ENCODE measurements around the gene ABHD4.
"Not testable (repeated sequence)": the region's sequence is repeated elsewhere in the genome, so short reads cannot be mapped to it uniquely, and the experiment has no call there.

Gene ABHD4

DNA sequence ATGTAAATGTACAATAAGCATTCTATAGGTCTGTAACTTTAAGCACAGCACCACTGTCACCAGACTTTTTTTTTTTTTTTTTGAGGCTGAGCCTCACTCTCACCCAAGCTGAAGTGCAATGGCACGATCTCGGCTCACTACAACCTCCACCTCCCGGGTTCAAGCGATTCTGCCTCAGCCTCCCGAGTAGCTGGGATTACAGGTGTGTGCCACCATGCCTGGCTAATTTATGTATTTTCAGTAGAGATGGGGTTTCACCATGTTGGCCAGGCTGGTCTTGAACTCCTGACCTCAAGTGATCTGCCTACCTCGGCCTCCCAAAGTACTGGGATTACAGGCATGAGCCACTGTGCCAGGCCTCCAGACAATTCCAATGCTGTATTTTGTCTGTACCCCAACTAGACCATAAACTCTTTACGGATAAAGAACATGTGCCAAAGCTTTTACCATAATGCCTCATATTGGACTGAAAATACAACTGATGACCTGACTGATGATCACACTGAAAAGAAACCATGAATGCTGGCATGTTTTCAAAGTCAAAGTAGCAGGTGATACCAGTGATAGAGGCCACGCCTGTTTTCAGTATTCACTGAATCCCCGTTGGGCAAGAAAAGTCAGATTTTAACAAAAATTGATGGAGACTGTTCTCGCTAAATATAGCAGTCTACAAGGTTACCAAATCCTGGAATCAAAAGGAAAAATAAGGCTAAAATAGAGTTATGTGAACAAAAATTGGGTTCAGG is 10.2 kb upstream of the ABHD4 start:
- not testable (repeated sequence) for H4K91ac ChIP-seq (ENCODE audit: low read depth, low read length, poor library complexity); H3K9ac ChIP-seq (ENCODE audit: low read depth, low read length, poor library complexity); H2BK15ac ChIP-seq (ENCODE audit: low read length); H2AK5ac ChIP-seq (ENCODE audit: low read depth, low read length); H3K14ac ChIP-seq (ENCODE audit: low read length); H2BK120ac ChIP-seq (ENCODE audit: low read depth, low read length); H2BK12ac ChIP-seq (ENCODE audit: low read length); H4K8ac ChIP-seq (ENCODE audit: low read depth, low read length); H2AFZ ChIP-seq (ENCODE audit: low read length); DNase-seq (ENCODE audit: low spot score); H2BK5ac ChIP-seq (ENCODE audit: low read length); H3K9me3 ChIP-seq (replicated peaks in 1 of 2; ENCODE audit: control insufficient read depth in 2 of 2, insufficient read depth in 1 of 2, low read depth in 1 of 2, low read length in 2 of 2); H3K18ac ChIP-seq (ENCODE audit: low read length); H3K23ac ChIP-seq (ENCODE audit: low read depth, low read length, poor library complexity); H3K27me3 ChIP-seq (ENCODE audit: control insufficient read depth in 3 of 3, insufficient read depth in 3 of 3, low read depth in 1 of 3, low read length in 3 of 3); H3K4ac ChIP-seq (ENCODE audit: low read length); H3K27ac ChIP-seq (replicated peaks; ENCODE audit: low read length); H3K4me1 ChIP-seq (ENCODE audit: control insufficient read depth in 2 of 2, insufficient read depth in 1 of 2, low read depth in 1 of 2, low read length in 2 of 2); H3K4me2 ChIP-seq (ENCODE audit: insufficient read depth, low read length, poor library complexity, severe bottlenecking)
- H3K36me3 ChIP-seq (replicated peaks in 1 of 2; ENCODE audit: control insufficient read depth in 2 of 2, insufficient read depth in 2 of 2, low read length in 2 of 2): peaks cover 2 to 38% of the 10 kb centered on the region in 2 donors
- H3K4me3 ChIP-seq (ENCODE audit: low read length in 2 of 2): peak overlapping the region in 1 of 2 donors; percentile 89
- H3K79me1 ChIP-seq (ENCODE audit: low read depth, low read length): peaks cover 14% of the 10 kb centered on the region
- WGBS, 2 donors (ENCODE audit: extremely low coverage in 2 of 2, insufficient read length in 2 of 2, insufficient replicate concordance in 1 of 2): no CpG with 5 or more reads among the region's 10 CpGs

DNA sequence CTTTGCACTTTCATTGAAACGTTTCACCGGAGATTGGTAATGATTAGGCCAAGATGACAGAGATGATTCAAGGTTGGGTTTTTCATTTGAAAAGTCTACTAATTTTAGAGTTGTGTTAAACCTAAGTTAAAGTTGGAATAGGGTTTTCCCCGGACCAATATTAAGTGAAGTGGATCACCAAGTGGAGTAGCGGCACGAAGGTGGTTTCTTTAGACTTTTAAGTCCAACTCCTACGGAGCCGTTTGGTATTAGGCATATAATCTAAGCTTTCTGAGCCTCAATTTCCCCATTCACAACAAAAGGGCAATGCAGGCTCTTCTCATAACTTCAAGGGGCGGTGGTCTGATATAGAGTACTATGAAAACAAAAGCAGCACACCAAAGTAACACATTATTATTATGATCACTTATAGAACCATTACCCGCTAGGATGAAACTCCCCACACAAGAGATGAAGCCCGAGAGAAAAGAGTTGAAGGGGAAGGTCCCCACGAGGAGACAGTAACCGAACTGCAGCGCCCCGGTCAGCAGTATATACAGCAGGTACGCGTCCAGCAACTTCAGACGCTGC is 9.5 kb upstream of the ABHD4 start:
- Histone ChIP-seq H2AFZ (ENCODE audit: low read length) (peak overlapping the region; percentile 86), H3K4ac (ENCODE audit: low read length) (no peak overlapping the region), H3K79me1 (ENCODE audit: low read depth, low read length) (peaks cover 14% of the 10 kb centered on the region), H2BK120ac (ENCODE audit: low read depth, low read length) (no peak overlapping the region), H4K8ac (ENCODE audit: low read depth, low read length) (no peak overlapping the region), H2BK12ac (ENCODE audit: low read length) (no peak overlapping the region), H3K27ac (replicated peaks; ENCODE audit: low read length) (peak overlapping the region; percentile 23), H3K23ac (ENCODE audit: low read depth, low read length, poor library complexity) (no peak overlapping the region), H3K9me3 (replicated peaks in 1 of 2; ENCODE audit: control insufficient read depth in 2 of 2, insufficient read depth in 1 of 2, low read depth in 1 of 2, low read length in 2 of 2) (no peaks in the 10 kb centered on the region), H2BK5ac (ENCODE audit: low read length) (no peak overlapping the region), H3K4me3 (ENCODE audit: low read length in 2 of 2) (peak overlapping the region; percentile 89 to 99), H4K91ac (ENCODE audit: low read depth, low read length, poor library complexity) (no peak overlapping the region), H3K4me1 (ENCODE audit: control insufficient read depth in 2 of 2, insufficient read depth in 1 of 2, low read depth in 1 of 2, low read length in 2 of 2) (peaks cover 4% of the 10 kb centered on the region in 2 donors), H2BK15ac (ENCODE audit: low read length) (no peak overlapping the region), H3K27me3 (ENCODE audit: control insufficient read depth in 3 of 3, insufficient read depth in 3 of 3, low read depth in 1 of 3, low read length in 3 of 3) (peaks cover 0 to 13% (median 0%) of the 10 kb centered on the region in 3 experiments), H3K4me2 (ENCODE audit: insufficient read depth, low read length, poor library complexity, severe bottlenecking) (peak overlapping the region; percentile 87), H3K9ac (ENCODE audit: low read depth, low read length, poor library complexity) (peak overlapping the region; percentile 56), H3K18ac (ENCODE audit: low read length) (peak overlapping the region; percentile 33), H3K14ac (ENCODE audit: low read length) (no peak overlapping the region), H3K36me3 (replicated peaks in 1 of 2; ENCODE audit: control insufficient read depth in 2 of 2, insufficient read depth in 2 of 2, low read length in 2 of 2) (peaks cover 2 to 35% of the 10 kb centered on the region in 2 donors), H2AK5ac (ENCODE audit: low read depth, low read length) (no peak overlapping the region)
- no CpG with 5 or more reads among the region's 17 CpGs for WGBS, 2 donors (ENCODE audit: extremely low coverage in 2 of 2, insufficient read length in 2 of 2, insufficient replicate concordance in 1 of 2)
- DNase-seq (ENCODE audit: low spot score): no peak

DNA sequence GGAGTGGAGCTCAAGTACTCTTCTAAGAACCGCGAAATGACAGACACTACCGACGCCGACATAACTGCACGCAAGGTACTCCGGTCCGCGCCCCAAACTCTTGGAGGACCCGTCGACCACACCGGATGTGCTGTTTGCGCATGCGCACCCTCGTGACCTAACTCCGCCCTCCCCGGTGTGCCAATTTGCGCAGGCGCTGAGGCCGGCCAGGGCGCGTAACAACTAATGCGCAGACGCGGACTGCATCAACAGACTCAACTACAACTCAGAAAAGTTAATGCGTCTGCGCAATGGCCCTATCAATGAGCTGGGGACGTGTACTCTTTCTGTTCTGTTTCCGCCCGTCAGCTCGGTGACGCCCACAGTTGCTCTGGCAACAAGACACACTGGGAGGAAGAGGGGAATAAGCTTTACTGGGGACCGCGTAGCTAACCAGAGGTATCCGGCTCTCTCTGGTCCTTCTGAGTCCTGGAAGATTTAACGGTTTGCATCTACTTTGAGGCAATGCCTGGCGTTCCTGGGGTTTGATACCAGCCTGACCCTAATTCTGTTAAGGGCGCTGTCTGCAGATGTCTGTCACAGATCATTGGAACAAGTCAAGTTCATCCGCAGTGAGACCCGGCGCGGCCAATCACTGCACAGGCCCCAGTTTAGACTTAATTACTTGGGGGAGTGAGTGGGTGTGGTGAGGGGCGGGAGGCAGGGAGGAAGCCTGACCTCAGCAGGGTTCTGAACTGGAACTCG is 8.8 kb upstream of the ABHD4 start, which contains the start of gene DAD1:
Gene DAD1, minus strand, starts transcription at position 129 of the 744 bp plus-strand sequence. Its CDS starts 67 bp downstream, at position 62.
- peak within 1 kb of the TSS; percentile 86 for H2AFZ ChIP-seq (ENCODE audit: low read length)
- peak within 1 kb of the TSS; percentile 33 for H3K18ac ChIP-seq (ENCODE audit: low read length)

More for the DNA sequence above, 8.8 kb upstream of the ABHD4 start, which contains the start of gene DAD1:
- Histone ChIP-seq H3K4me2 (ENCODE audit: insufficient read depth, low read length, poor library complexity, severe bottlenecking) (peak within 1 kb of the TSS; percentile 87), H3K9me3 (replicated peaks in 1 of 2; ENCODE audit: control insufficient read depth in 2 of 2, insufficient read depth in 1 of 2, low read depth in 1 of 2, low read length in 2 of 2) (no peaks in the 10 kb centered on the region), H2BK15ac (ENCODE audit: low read length) (no peak within 1 kb of the TSS), H3K79me1 (ENCODE audit: low read depth, low read length) (peaks cover 10% of the 10 kb centered on the region), H3K27ac (replicated peaks; ENCODE audit: low read length) (peak within 1 kb of the TSS; percentile 78), H3K27me3 (ENCODE audit: control insufficient read depth in 3 of 3, insufficient read depth in 3 of 3, low read depth in 1 of 3, low read length in 3 of 3) (peaks cover 0 to 19% (median 0%) of the 10 kb centered on the region in 3 experiments), H3K4me3 (ENCODE audit: low read length in 2 of 2) (peak within 1 kb of the TSS; percentile 89 to 99), H2BK12ac (ENCODE audit: low read length) (no peak within 1 kb of the TSS), H3K23ac (ENCODE audit: low read depth, low read length, poor library complexity) (no peak within 1 kb of the TSS), H3K4ac (ENCODE audit: low read length) (no peak within 1 kb of the TSS), H4K8ac (ENCODE audit: low read depth, low read length) (no peak within 1 kb of the TSS), H3K9ac (ENCODE audit: low read depth, low read length, poor library complexity) (peak within 1 kb of the TSS; percentile 56), H2BK5ac (ENCODE audit: low read length) (no peak within 1 kb of the TSS), H3K4me1 (ENCODE audit: control insufficient read depth in 2 of 2, insufficient read depth in 1 of 2, low read depth in 1 of 2, low read length in 2 of 2) (peaks cover 4% of the 10 kb centered on the region in 2 donors), H3K14ac (ENCODE audit: low read length) (no peak within 1 kb of the TSS), H2AK5ac (ENCODE audit: low read depth, low read length) (no peak within 1 kb of the TSS), H3K36me3 (replicated peaks in 1 of 2; ENCODE audit: control insufficient read depth in 2 of 2, insufficient read depth in 2 of 2, low read length in 2 of 2) (peaks cover 0 to 28% of the 10 kb centered on the region in 2 donors), H2BK120ac (ENCODE audit: low read depth, low read length) (peak within 1 kb of the TSS; percentile 47), H4K91ac (ENCODE audit: low read depth, low read length, poor library complexity) (no peak within 1 kb of the TSS)
- peak; percentile 99 for DNase-seq (ENCODE audit: low spot score)
- no CpG with 5 or more reads among the region's 44 CpGs for WGBS, 2 donors (ENCODE audit: extremely low coverage in 2 of 2, insufficient read length in 2 of 2, insufficient replicate concordance in 1 of 2)

Data from neuronal stem cell (in vitro differentiated cells).